ENCODE results near the gene MINDY4B. TPM values are rescaled to one million over a fixed set of nuclear protein-coding genes. Genes with fewer than 3 reads are reported as not detected.
"Not testable (repeated sequence)": the region's sequence is repeated elsewhere in the genome, so short reads cannot be mapped to it uniquely, and the experiment has no call there.

MINDY4B gene
- total RNA-seq, 1 donor from 2014 or later, result 3.0 TPM

GRCh38 chr3:150874666-150875219, 30.5 kb downstream of the MINDY4B start:
- no peaks in the 10 kb centered on the region for H3K27me3 Mint-ChIP-seq (ENCODE audit: unreplicated experiment)
- no peaks in the 10 kb centered on the region for H3K36me3 Mint-ChIP-seq (ENCODE audit: low read depth, unreplicated experiment)
- DNase-seq (ENCODE audit: low spot score), result no peak
- H3K9me3 Mint-ChIP-seq (ENCODE audit: unreplicated experiment), result no peaks in the 10 kb centered on the region
- no peak overlapping the region for H3K27ac Mint-ChIP-seq (ENCODE audit: unreplicated experiment)
- no peak overlapping the region for H3K4me3 Mint-ChIP-seq (ENCODE audit: unreplicated experiment)
- no peak for TF ChIP-seq CTCF (IDR thresholded peaks at IDR 0.05; ENCODE audit: unreplicated experiment)
- no peaks in the 10 kb centered on the region for H3K4me1 Mint-ChIP-seq (ENCODE audit: unreplicated experiment)

- peaks cover 1% of the 10 kb centered on the region for H3K27me3 Mint-ChIP-seq (ENCODE audit: unreplicated experiment)
- H3K4me1 Mint-ChIP-seq (ENCODE audit: unreplicated experiment), result no peaks in the 10 kb centered on the region
- no peak overlapping the region for H3K27ac Mint-ChIP-seq (ENCODE audit: unreplicated experiment)
- H3K36me3 Mint-ChIP-seq (ENCODE audit: low read depth, unreplicated experiment), result no peaks in the 10 kb centered on the region
- H3K9me3 Mint-ChIP-seq (ENCODE audit: unreplicated experiment), result no peaks in the 10 kb centered on the region
- no peak overlapping the region for H3K4me3 Mint-ChIP-seq (ENCODE audit: unreplicated experiment)
- TF ChIP-seq CTCF (IDR thresholded peaks at IDR 0.05; ENCODE audit: unreplicated experiment), result no peak
- DNase-seq (ENCODE audit: low spot score), result no peak
These were observed 34.0 kb downstream of the MINDY4B start for GRCh38 chr3:150871192-150871591.

GRCh38 chr3:150870406-150870805, 34.8 kb downstream of the MINDY4B start:
- H3K27me3 Mint-ChIP-seq (ENCODE audit: unreplicated experiment), result peaks cover 1% of the 10 kb centered on the region

GRCh38 chr3:150868282-150868681, 37.0 kb downstream of the MINDY4B start:
- H3K4me3 Mint-ChIP-seq (ENCODE audit: unreplicated experiment), result no peak overlapping the region
- no peaks in the 10 kb centered on the region for H3K4me1 Mint-ChIP-seq (ENCODE audit: unreplicated experiment)
- H3K27ac Mint-ChIP-seq (ENCODE audit: unreplicated experiment), result no peak overlapping the region
- no peak for DNase-seq (ENCODE audit: low spot score)
- no peaks in the 10 kb centered on the region for H3K9me3 Mint-ChIP-seq (ENCODE audit: unreplicated experiment)
- peaks cover 1% of the 10 kb centered on the region for H3K27me3 Mint-ChIP-seq (ENCODE audit: unreplicated experiment)
- TF ChIP-seq CTCF (IDR thresholded peaks at IDR 0.05; ENCODE audit: unreplicated experiment), result no peak
- H3K36me3 Mint-ChIP-seq (ENCODE audit: low read depth, unreplicated experiment), result no peaks in the 10 kb centered on the region

More at GRCh38 chr3:150870406-150870805, 34.8 kb downstream of the MINDY4B start:
- no peak for TF ChIP-seq CTCF (IDR thresholded peaks at IDR 0.05; ENCODE audit: unreplicated experiment)
- Mint-ChIP-seq H3K4me1 (ENCODE audit: unreplicated experiment) (no peaks in the 10 kb centered on the region), H3K4me3 (ENCODE audit: unreplicated experiment) (no peak overlapping the region), H3K27ac (ENCODE audit: unreplicated experiment) (no peak overlapping the region), H3K36me3 (ENCODE audit: low read depth, unreplicated experiment) (no peaks in the 10 kb centered on the region), H3K9me3 (ENCODE audit: unreplicated experiment) (no peaks in the 10 kb centered on the region)
- no peak for DNase-seq (ENCODE audit: low spot score)

- Mint-ChIP-seq H3K4me1 (ENCODE audit: unreplicated experiment) (no peaks in the 10 kb centered on the region), H3K27ac (ENCODE audit: unreplicated experiment) (no peak overlapping the region), H3K27me3 (ENCODE audit: unreplicated experiment) (peaks cover 1% of the 10 kb centered on the region), H3K9me3 (ENCODE audit: unreplicated experiment) (no peaks in the 10 kb centered on the region), H3K36me3 (ENCODE audit: low read depth, unreplicated experiment) (no peaks in the 10 kb centered on the region), H3K4me3 (ENCODE audit: unreplicated experiment) (no peak overlapping the region)
- no peak for DNase-seq (ENCODE audit: low spot score)
- TF ChIP-seq CTCF (IDR thresholded peaks at IDR 0.05; ENCODE audit: unreplicated experiment), result no peak
These were observed 37.8 kb downstream of the MINDY4B start for GRCh38 chr3:150867434-150867833.

- not testable (repeated sequence) for H3K4me1 Mint-ChIP-seq (ENCODE audit: unreplicated experiment); H3K36me3 Mint-ChIP-seq (ENCODE audit: low read depth, unreplicated experiment); H3K4me3 Mint-ChIP-seq (ENCODE audit: unreplicated experiment); H3K27ac Mint-ChIP-seq (ENCODE audit: unreplicated experiment); DNase-seq (ENCODE audit: low spot score); H3K9me3 Mint-ChIP-seq (ENCODE audit: unreplicated experiment); H3K27me3 Mint-ChIP-seq (ENCODE audit: unreplicated experiment)
These were observed 41.3 kb downstream of the MINDY4B start for GRCh38 chr3:150863921-150864320.
